K562 (cell line): ENCODE data around the gene ZC3H18. TPM values are rescaled to one million over a fixed set of nuclear protein-coding genes. Genes with fewer than 3 reads are reported as not detected.

Experiments
- ATAC-seq: fragments of 200-7000 bp; cut with Tn5 transposase; 3 replicates; pipeline ENCODE4 v1.9.1; 2020; ENCODE audit warnings: moderate library complexity
- BruUV-seq: library from RNA; stranded (reverse); fragments of 400-500 nt; replicated peaks from 2 replicates; lab custom pipeline; 2021; lab: Mats Ljungman, UMichigan
- CTCF ChIA-PET: fragments of 300-600 bp; formaldehyde crosslinking; extraction: SDS; loops from one replicate; lab custom pipeline; 2021; ENCODE audit warnings: low intra/inter-chr PET ratio; lab: Yijun Ruan, JAX
- POLR2A ChIA-PET: fragments of 300-600, 350-650 bp; sonication (Branson Sonifier 250); formaldehyde crosslinking; extraction: SDS; loops from one replicate; lab custom pipeline; 2021; ENCODE audit warnings: antibody characterized with exemption, inconsistent platforms; lab: Yijun Ruan, JAX
- DNase-seq, 4 experiments: peaks; one replicate each; pipeline versions ENCODE4 v3.0.0 to v3.0.0-alpha.2; 2011 to 2018; ENCODE audit warnings: low spot score in 3 of 4, mixed read lengths in 3 of 4; ENCODE audit errors: extremely low read depth in 1 of 4
- FAIRE-seq: peaks from 2 replicates; lab custom pipeline; 2011; peaks lifted over from hg19 to GRCh38; lab: Jason Lieb, UNC
- H2AFZ ChIP-seq: 2 replicates; pipeline ENCODE4 v1.6.0; 2011; ENCODE audit warnings: low read depth, low read length, control low read depth, inconsistent platforms
- H3K27ac ChIP-seq: fragments of 200-600 bp; 3 replicates; pipeline ENCODE4 v1.8.0; 2011; ENCODE audit warnings: low read depth, mild to moderate bottlenecking, control low read depth, inconsistent platforms, low read length, moderate library complexity, mixed read lengths; ENCODE audit errors: extremely low read depth
- H3K27me3 ChIP-seq, 2 experiments: fragments of 300-600 bp in 1 of 2; 2 replicates in 1 of 2; 3 replicates in 1 of 2; pipeline versions ENCODE4 v1.6.0 to v1.8.0; 2011; ENCODE audit warnings: inconsistent platforms in 2 of 2, low read length in 2 of 2, mild to moderate bottlenecking in 1 of 2, mixed read lengths in 1 of 2, moderate library complexity in 1 of 2; ENCODE audit not compliant: control insufficient read depth in 2 of 2, insufficient read depth in 2 of 2
- H3K36me3 ChIP-seq: fragments of 300-600 bp; 3 replicates; pipeline ENCODE4 v1.8.0; 2011; ENCODE audit warnings: mild to moderate bottlenecking, low read length, inconsistent platforms; ENCODE audit not compliant: control insufficient read depth, insufficient read depth
- H3K4me1 ChIP-seq, 2 experiments: fragments of 200-600 bp in 1 of 2; replicated peaks in 1 of 2; 2 replicates in 1 of 2; 3 replicates in 1 of 2; pipeline versions ENCODE4 v1.5.1 to v1.8.0; 2011; ENCODE audit warnings: inconsistent platforms in 2 of 2, low read length in 2 of 2, mild to moderate bottlenecking in 1 of 2, mixed read lengths in 1 of 2, moderate library complexity in 1 of 2; ENCODE audit not compliant: control insufficient read depth in 2 of 2, insufficient read depth in 2 of 2
- H3K4me2 ChIP-seq: 2 replicates; pipeline ENCODE4 v1.6.1; 2011; ENCODE audit warnings: low read length, control low read depth, inconsistent platforms, mixed read lengths; ENCODE audit not compliant: insufficient read depth
- H3K4me3 ChIP-seq: fragments of 200-600 bp; sonication (generic), shearing (Covaris generic); 2 replicates; pipeline ENCODE4 v1.5.1; 2016; ENCODE audit warnings: control low read depth, inconsistent platforms
- H3K79me2 ChIP-seq: fragments of 200-600 bp; 3 replicates; pipeline ENCODE4 v1.8.0; 2011; ENCODE audit warnings: low read length, inconsistent platforms; ENCODE audit not compliant: control insufficient read depth, insufficient read depth
- H3K9ac ChIP-seq, 2 experiments: 2 replicates each; pipeline versions ENCODE4 v1.6.0 to v1.6.1; 2011; ENCODE audit warnings: low read depth in 2 of 2, low read length in 2 of 2, control low read depth in 1 of 2, inconsistent platforms in 1 of 2, mild to moderate bottlenecking in 1 of 2, mixed read lengths in 1 of 2; ENCODE audit not compliant: insufficient read depth in 1 of 2
- H3K9me1 ChIP-seq: one replicate; pipeline ENCODE4 v1.6.0; 2011; ENCODE audit warnings: inconsistent platforms, mild to moderate bottlenecking, low read length, moderate library complexity; ENCODE audit not compliant: control insufficient read depth, insufficient read depth
- H3K9me3 ChIP-seq: replicated peaks from 2 replicates; pipeline ENCODE4 v1.5.1; 2011; ENCODE audit warnings: low read depth, low read length, inconsistent platforms; ENCODE audit not compliant: control insufficient read depth, insufficient read depth
- H4K20me1 ChIP-seq: replicated peaks from 2 replicates; pipeline ENCODE4 v1.6.1; 2011; ENCODE audit warnings: low read length, inconsistent platforms, mixed read lengths; ENCODE audit not compliant: control insufficient read depth, insufficient read depth
- CBX8 ChIP-seq: fragments of 200-600 bp; sonication (generic); IDR thresholded peaks from 2 replicates; pipeline ENCODE4 v1.6.1; 2012; ENCODE audit warnings: borderline replicate concordance, mixed run types, low read depth, mild to moderate bottlenecking, moderate library complexity, mixed read lengths, low read length, control low read depth, inconsistent platforms; ENCODE audit not compliant: poor library complexity, severe bottlenecking; ENCODE audit errors: extremely low read depth
- DACH1 ChIP-seq: fragments of 450-650 bp; IDR thresholded peaks from 2 replicates; pipeline ENCODE4 v1.6.1; 2018; ENCODE audit not compliant: partially characterized antibody
- FOXA1 ChIP-seq: fragments of 450-650 bp; IDR thresholded peaks from 2 replicates; pipeline ENCODE4 v1.6.1; 2016; ENCODE audit warnings: mild to moderate bottlenecking, borderline replicate concordance
- MTA2 ChIP-seq: fragments of 450-650 bp; IDR thresholded peaks from 2 replicates; pipeline ENCODE4 v1.6.1; 2016; ENCODE audit warnings: low read depth
- PATZ1 ChIP-seq: fragments of 250-450 bp; sonication (Bioruptor Pico); IDR thresholded peaks from 2 replicates; pipeline ENCODE4 v1.5.0; 2020; ENCODE audit warnings: mild to moderate bottlenecking, borderline replicate concordance
- POLR2G ChIP-seq: fragments of 200-400 bp; formaldehyde crosslinking; IDR thresholded peaks from 2 replicates; pipeline ENCODE4 v1.6.1; 2017; ENCODE audit warnings: low read depth, mild to moderate bottlenecking, antibody characterized with exemption, low read length, moderate library complexity
- SOX6 ChIP-seq: fragments of 450-650 bp; IDR thresholded peaks from 2 replicates; pipeline ENCODE4 v1.6.1; 2014; ENCODE audit warnings: mild to moderate bottlenecking
- ZFPM2 ChIP-seq: fragments of 250-450 bp; sonication (Bioruptor Pico); IDR thresholded peaks from 2 replicates; pipeline ENCODE4 v1.5.1; 2022; ENCODE audit warnings: mild to moderate bottlenecking
- ZNF655 ChIP-seq: fragments of 250-450 bp; sonication (Bioruptor Pico); IDR thresholded peaks from 2 replicates; pipeline ENCODE4 v1.5.0; 2021
- WGBS: fragments of 100-300 bp; shearing (Covaris generic); methylation state at CpG from one replicate; pipeline ENCODE4 v1.1.6; 2016; ENCODE audit warnings: low coverage, mixed read lengths; ENCODE audit not compliant: insufficient coverage; ENCODE audit errors: missing lambda C conversion rate; 5-methylcytosine and 5-hydroxymethylcytosine counted together
- in situ Hi-C: fragments of 300-500 bp; cut with MboI; formaldehyde crosslinking; loops from 4 replicates; pipeline ENCODE4 v1.15.0; 2018; ENCODE audit warnings: inconsistent platforms, mixed read lengths
- intact Hi-C: fragments of 100-400 bp; cut with micrococcal nuclease; formaldehyde crosslinking; loops from 2 replicates; pipeline ENCODE4 v1.14.2; 2022
- polyA plus RNA-seq, 8 experiments: library from polyadenylated mRNA; depleted of rRNA in 4 of 8; stranded (reverse) in 5 of 8; unstranded in 3 of 8; fragments of >200 nt; fragmentation: Nextera tagmentation in 2 of 8; fragmentation: Illumina TruSeq in 1 of 8; extraction: Ambion mirVana in 2 of 8; extraction: Trizol in 1 of 8; gene quantifications; 2 replicates each; pipeline versions ENCODE4 v1.2.1 to v1.2.3, GENCODE V29; 2011 to 2014; ENCODE audit warnings: inconsistent platforms in 1 of 8, missing spikeins in 1 of 8
- total RNA-seq, 7 experiments: library from RNA; depleted of rRNA in 6 of 7; stranded (reverse); fragments of >200 nt in 6 of 7; fragmentation: Illumina TruSeq in 2 of 7; extraction: Trizol in 2 of 7; gene quantifications; 2 replicates each; pipeline versions ENCODE4 v1.2.1 to v1.2.3, GENCODE V29; 2011 to 2021; ENCODE audit warnings: low replicate concordance in 1 of 7

The ZC3H18 gene
- total and polyA plus RNA-seq, 9 of the 15 experiments (the other 6 are each of a cell fraction or from before 2014, with no cell fraction given), result 1.7 to 88.7 (median 26.9) TPM

GRCh38 chr16:88667461-88667860 lies 97.3 kb downstream of the ZC3H18 start:
- TF ChIP-seq FOXA1, result no peak
- no peak for TF ChIP-seq ZNF655
- TF ChIP-seq PATZ1 (CRISPR knock-in tag), result no peak
- no peak for TF ChIP-seq MTA2
- no peak for TF ChIP-seq DACH1
- 0 out of 2 replicates have a peak, but pooled peaks have one; percentile 21 for TF ChIP-seq POLR2G
- no peak for TF ChIP-seq SOX6
- TF ChIP-seq CBX8, result no peak
- no peak for TF ChIP-seq ZFPM2
- TF ChIP-seq, all 486 proteins: peak for 1
- ATAC-seq, result no peak
- H3K27ac ChIP-seq, result no peak overlapping the region
- intact Hi-C loops (no loop called here), in situ Hi-C loops (no loop called here)
- BruUV-seq, result no TSS peak
- H2AFZ ChIP-seq, result no peak overlapping the region
- H3K4me2 ChIP-seq, result no peak overlapping the region
- no peak overlapping the region for H3K4me3 ChIP-seq
- H3K79me2 ChIP-seq, result peaks cover 26% of the 10 kb centered on the region
- no peaks in the 10 kb centered on the region for H4K20me1 ChIP-seq
- DNase-seq, result no peak
- WGBS, result 93% methylated on average over 5 of the region's 5 CpGs
- H3K9me3 ChIP-seq, result no peaks in the 10 kb centered on the region
- CTCF ChIA-PET, result no interaction called here
- no peaks in the 10 kb centered on the region for H3K27me3 ChIP-seq
- no peaks in the 10 kb centered on the region for H3K9me1 ChIP-seq
- FAIRE-seq, result no peak
- peak overlapping the region in 1 of 2 experiments; percentile 79; a peak in 2 of 4 replicates for H3K9ac ChIP-seq
- POLR2A ChIA-PET, result interaction anchor here (2.0 kb wide), 1 partner anchor 18 kb away, joined by 6 read pairs; no protein-coding TSS in a partner anchor
- H3K4me1 ChIP-seq, result peaks cover 5 to 43% of the 10 kb centered on the region in 2 experiments; a peak in 4 of 5 replicates
- H3K36me3 ChIP-seq, result peaks cover 15% of the 10 kb centered on the region; the same call in 2 of the 3 replicates
